ENCODE results near the gene TMEM108.

Gene TMEM108

DNA sequence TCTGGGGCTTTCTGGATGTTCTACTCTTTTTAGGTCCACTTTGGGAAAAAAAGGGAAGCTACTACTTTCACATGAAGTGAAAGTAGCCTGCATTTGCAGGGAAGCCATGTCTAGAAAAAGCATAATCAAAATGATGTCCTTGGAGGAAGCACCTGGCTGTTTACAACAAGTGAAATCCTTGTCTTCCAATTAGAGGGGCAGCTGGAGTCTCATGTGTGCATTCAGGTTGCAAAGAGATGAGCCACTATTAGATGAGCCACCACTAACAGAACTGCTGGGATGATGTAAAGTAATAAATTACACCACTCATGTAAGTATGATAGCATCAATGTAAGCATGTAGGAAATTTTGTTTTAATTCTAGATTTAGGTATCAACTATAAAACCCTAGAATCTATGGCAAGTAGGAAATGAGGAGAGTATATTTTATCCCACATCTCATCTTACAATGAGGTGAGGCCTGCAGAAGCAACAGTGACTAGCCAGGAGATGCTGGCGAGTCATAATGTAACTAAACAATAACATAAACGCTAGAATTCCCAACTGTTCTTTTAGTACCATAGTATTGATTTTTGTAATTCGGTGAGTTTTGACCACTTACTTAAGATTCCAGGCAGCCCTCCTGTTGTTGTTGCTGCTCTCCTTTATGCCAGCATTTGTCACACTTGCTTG lies 75.9 kb downstream of the TMEM108 start:
- FAIRE-seq, result no peak
- no peak for DNase-seq (ENCODE audit: insufficient read length, low spot score)

DNA sequence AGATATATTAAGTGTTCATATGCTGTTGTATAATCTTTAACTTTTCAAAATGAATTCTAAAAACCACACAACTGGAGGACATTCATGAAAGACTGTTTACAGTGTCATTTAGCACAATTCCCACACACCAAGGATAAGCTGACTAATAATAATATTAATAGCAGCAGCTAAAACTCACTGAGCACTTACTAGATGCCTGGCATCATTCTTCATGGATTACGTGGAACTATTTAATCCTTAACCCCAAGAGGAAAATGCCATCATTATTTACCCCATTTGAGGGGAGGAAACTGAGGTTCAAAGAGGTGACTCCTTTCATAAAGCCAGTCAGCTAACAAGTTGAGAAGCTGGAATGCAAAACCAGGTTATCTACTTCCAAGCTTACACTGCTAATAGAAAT lies 77.0 kb downstream of the TMEM108 start:
- no peak for DNase-seq (ENCODE audit: insufficient read length, low spot score)
- FAIRE-seq, result no peak

DNA sequence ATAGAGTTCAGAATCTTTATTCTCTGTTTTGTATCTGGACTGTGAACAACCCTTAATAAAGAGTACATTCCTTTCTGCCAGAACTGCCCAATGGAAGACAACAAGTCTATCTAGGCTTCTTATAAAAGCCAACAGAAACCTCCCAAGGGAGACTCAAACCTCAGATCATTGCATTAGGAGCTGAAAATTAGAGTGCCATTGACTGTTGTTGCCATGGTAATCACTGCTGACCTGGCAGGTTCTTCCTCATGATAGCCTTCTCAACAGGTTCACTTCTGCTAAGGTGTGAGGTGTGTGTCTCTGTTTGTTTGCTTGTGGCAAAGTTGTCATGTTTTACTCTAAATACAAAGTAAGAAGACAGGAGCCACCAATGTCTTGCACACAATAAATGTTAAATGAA lies 79.2 kb downstream of the TMEM108 start:
- no peak for DNase-seq (ENCODE audit: insufficient read length, low spot score)
- no peak for FAIRE-seq

DNA sequence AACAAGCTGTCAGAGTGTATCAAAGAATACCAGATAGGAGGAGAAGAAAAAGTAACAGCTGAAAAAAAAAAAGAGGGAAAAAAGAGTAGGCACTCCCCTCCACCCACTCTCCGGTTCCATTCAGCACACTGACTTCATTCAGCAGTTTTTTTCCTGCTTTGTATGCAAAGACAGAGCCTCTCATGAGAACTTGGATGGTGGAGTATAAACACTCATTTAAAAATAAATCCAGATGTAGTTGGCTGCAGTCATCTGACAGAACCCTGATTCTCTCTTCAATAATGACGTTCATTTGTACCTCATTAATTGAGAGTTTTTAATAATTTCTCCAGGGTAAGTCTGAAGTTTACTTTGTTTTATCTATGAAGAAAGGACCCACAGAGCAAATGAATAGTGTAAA lies 81.0 kb downstream of the TMEM108 start:
- DNase-seq (ENCODE audit: insufficient read length, low spot score) (no peak), FAIRE-seq (no peak)

DNA sequence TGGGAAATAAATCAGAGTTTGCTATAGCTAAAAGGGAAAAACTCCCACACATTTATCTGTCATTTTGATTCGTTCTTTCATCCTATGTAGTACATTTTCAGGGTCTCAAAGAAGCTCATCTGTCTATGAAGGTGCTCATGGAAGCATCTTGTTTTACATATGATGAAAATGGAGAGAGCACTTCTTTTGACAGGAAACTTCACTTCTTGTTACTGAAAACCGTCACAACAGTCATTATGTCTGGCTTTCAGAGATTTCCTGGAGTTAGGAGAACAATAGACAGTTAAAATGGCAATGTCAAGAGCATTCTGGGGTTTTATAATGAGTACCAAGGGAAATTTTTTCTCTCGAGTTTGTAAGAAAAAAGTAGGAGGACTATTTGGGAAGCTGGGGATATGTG lies 83.3 kb downstream of the TMEM108 start:
- DNase-seq (ENCODE audit: insufficient read length, low spot score) (no peak), FAIRE-seq (no peak)

DNA sequence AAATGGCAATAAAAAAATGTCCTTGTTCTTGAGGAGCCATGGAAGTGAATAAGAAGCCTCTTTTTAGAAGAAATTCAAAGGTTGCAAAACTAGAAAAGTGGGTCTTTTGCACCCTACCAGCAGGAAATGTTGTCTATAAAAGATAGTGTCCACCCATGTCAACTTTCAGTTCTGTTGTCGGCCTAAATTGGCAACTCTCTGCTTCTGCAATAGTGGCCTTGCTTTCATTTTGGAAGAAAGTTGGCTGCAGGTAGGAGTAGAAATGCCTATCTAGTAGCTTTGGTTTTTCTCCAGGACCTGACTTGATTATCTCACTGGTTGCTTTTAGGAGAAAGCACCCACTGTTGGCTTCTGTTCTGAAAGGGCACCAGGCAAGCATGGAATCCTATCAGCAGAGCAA lies 85.4 kb downstream of the TMEM108 start:
- DNase-seq (ENCODE audit: insufficient read length, low spot score), result no peak
- FAIRE-seq, result no peak

DNA sequence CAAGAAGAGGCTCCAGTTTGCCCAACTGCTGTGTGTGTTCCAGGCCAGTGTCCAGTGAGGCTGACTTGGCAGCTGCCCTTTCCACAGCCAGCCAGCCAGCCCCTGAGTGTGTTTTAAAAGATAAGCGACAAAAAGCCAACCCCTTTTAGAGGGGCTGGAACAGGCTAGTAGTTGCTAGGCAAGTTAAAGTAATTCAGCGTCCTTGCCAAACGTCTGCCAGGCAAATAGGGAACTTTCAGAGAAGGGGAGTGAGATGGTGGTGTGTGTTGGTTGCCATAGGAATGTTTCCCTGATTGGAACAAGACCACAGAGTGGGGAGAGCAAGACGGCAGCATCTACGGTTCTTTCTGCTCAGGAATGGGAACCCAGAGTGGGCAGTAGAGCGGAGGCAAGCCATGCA lies 86.3 kb downstream of the TMEM108 start:
- no peak for FAIRE-seq
- DNase-seq (ENCODE audit: insufficient read length, low spot score), result no peak

DNA sequence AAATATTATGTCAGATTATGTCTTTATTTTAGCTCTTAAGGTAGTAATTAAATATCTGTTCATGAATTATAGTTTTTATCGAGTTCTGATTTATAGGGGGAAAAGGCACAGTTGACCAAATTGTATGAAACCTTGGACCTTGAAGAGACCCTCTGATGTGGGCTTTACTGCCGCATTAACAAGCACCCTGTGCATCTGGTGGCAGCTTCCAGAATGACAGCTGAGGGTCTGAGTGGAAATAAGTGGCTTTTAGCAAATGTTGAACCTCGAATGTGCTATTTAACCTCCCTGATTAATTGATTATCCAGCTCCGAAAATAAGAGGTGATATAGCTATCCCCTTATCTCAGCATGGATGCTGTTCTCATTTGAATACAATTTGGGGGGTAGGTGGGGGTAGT lies 87.0 kb downstream of the TMEM108 start:
- no peak for FAIRE-seq

DNA sequence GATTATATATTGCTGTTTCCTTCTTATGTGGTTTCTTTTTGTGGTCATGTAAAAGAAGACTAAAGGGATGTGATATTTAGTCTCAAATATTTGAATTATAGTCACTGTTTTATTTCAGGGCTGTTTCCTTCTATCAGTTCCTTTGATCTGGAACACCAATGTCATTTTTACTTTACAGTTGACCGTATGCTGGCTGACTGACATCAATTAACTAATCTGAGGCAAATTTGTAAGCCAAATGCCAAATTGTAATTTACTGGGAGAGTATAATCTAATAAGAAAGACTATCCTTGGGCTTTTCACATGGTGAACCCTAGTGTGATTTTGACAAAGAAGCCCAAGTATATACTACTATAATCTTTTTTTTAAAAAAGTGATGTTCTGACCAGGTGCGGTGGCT lies 87.6 kb downstream of the TMEM108 start:
- FAIRE-seq, result no peak
- no peak for DNase-seq (ENCODE audit: insufficient read length, low spot score)

More for the DNA sequence above, 87.0 kb downstream of the TMEM108 start:
- DNase-seq (ENCODE audit: insufficient read length, low spot score), result no peak

DNA sequence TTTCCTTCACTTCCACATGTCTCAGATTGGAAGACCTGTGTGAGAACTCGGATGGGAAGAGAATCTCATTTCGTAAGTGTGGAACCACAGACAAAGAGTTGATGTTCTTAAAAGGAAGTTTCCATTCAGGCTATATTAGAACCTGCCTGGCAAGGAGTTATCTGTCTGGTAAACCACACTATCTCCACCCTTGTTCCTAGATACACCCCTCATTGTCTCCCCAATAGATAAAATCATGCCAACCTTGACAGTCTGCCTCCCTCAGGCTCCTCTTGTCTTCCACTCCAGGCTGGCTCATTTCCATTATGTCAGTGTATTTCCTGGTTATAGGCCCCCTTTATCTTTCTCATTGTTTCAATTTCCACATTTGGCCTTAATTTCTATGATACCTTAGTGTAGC lies 89.2 kb downstream of the TMEM108 start:
- DNase-seq (ENCODE audit: insufficient read length, low spot score) (no peak), FAIRE-seq (no peak)

DNA sequence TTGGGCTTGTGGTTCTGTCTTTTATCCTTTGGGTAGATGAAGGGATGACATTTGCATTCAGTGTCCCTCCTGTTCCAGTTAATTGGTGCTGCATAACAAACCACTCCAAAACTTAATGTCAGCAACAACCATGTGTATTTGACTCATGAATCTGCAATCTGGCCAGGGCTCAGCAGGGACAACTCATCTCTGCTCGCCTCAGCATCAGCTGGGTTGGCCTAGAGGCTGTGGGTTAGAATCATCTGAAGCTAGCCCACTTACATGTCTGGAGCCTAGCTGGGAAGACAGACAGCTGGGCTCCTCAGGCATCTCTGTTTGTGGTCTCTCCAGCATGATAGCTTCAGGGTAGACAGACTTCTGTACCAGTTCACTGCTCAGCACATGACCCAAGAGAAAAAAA lies 92.0 kb downstream of the TMEM108 start:
- DNase-seq (ENCODE audit: insufficient read length, low spot score), result no peak
- FAIRE-seq, result no peak

DNA sequence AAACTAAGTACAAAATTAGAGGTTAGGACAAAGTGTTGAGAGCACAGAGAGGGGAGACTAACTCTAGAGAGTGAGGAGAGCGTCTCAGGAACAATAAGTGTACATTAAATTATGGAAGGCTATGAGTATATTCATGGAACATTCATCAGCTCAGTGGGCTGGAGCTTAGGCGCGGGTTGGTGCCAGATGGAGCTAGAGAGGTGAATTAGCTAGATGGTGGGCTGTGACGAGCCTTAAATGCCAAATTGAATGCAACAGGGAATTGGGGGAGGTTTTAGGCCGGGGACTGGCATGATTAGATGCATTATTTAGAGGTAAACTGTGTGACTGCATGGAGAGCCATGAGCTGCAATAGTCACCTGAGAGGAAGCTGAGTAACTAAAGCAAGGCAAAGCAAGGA lies 97.1 kb downstream of the TMEM108 start:
- no peak for FAIRE-seq

DNA sequence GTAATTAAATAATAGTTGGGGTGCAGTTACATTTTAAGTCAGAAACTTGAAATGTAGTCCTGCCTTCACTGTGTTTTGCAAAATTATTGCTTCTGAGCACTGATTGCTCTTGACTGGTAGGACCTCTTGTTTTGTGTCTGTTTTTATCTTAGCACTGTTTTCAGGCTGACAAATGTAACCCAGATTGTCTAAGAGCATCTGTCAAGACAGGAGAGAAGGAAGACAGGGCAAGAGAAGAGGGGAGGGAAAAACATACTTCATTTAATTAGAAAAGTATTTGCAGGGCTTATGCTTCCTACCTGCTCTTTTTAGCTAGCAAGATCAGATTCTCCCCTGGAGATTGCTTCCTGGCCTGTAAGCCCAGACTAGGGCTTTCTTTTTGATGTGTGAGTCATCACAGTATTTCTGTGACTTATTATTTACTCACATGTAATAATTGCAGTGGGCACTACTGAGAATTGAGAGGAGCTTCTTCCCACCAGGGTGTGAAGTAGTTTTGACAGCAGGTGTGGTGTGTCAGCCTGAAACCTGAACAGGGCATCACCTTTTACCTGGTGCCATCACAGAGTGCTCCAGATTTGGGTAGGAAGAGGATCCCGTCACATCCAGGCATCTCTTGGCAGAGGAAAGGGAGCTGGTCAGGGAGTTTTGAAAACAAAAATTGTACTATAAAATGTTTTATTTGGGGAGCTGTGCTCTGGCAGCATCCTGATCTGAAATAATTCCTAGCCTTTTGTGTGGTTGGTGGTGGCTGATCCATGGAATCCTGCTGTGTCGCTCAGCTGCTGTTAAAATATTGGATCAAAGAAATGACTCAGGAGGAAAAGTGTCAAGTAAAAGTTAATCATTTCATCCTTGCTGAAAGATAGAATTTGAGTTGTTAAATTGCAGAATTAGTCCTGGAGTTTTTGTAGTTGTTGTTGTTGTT lies 98.2 kb downstream of the TMEM108 start:
- DNase-seq (ENCODE audit: insufficient read length, low spot score) (peak; percentile 7), FAIRE-seq (peak; percentile 58)

More for the DNA sequence above, 97.1 kb downstream of the TMEM108 start:
- no peak for DNase-seq (ENCODE audit: insufficient read length, low spot score)

DNA sequence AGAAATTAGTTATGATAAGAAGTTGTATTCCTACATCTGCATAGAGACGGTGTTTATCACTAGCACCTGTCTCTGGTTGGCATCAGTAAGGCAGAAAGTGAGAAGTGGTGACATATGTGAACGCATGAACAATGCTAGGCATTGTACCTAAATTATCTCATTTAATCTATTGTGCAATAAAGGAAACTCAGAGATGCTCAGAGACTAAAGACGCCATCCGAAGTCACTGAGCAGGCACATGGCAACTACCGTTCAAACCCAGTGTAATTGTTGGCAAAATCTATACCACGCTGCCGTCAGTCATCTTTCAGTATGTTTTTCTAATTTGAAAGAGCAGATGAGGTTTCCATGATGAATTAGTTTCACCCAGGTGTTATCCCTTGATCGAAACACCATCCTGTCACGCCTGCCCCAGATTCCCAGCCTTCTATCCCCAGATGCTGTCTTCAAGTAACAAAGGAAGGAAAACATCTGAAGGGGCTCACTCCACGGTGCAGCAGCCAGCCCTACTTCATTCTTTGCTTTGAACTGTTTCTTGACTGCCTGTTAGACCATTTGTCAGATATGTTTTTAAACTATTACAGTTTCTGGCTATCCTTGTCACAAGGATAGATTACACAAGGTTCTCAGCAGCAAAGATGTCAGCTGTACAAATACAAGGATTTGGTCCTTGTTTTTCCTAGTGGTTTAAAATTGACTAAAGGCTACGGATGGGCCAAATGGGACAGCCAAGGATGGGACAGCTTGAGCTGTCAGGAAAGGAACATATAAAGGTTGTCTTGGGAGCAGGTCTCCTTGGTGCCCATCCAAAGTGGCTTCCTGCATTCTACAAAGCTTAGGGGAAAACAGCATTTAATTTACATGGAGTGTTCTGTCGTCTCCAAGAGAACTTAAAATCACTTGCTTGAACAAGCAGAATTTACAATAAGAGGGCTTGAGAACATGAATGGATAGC lies 99.1 kb downstream of the TMEM108 start:
- FAIRE-seq, result peak; percentile 39

DNA sequence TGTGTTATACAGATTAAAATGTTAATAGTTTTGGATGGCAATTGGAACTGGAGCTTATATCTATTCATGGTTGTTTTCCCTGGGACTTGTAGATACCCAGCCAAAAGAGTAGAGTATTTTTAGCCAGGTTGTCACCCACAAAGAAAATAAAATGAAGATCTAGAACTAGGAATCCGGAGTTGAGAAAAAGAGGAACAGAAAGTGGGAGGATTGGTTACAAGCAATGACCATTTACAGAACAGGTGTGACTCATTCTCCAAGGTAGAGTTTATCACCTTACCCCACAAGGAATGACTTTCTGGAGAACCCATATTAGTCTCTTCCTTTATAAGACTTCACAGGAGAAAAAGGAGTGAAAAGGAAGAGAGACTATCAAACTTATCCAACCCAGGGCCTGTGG lies 99.8 kb downstream of the TMEM108 start:
- FAIRE-seq (peak; percentile 94), DNase-seq (ENCODE audit: insufficient read length, low spot score) (peak; percentile 17)

More for the DNA sequence above, 99.1 kb downstream of the TMEM108 start:
- no peak for DNase-seq (ENCODE audit: insufficient read length, low spot score)

DNA sequence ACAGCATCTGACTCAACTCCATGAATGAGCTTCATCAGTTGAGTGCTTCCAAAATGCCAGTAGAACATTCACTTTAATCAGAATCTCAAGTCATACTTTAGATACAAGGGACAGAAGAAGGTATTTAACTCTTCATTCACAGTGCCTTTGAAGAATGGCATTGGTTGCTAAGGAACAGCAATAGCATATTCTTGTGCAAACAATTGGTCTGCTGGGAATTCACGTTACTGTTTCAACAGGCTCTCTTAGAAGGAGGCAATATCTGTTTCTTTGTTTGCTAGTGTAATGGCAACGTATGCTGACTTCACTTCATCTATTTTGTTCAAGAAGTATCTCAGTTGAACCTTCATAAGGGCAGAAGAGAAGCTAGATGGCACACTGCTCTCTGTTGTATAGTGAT lies 113.9 kb downstream of the TMEM108 start:
- no peak for DNase-seq (ENCODE audit: insufficient read length, low spot score)
- no peak for FAIRE-seq

DNA sequence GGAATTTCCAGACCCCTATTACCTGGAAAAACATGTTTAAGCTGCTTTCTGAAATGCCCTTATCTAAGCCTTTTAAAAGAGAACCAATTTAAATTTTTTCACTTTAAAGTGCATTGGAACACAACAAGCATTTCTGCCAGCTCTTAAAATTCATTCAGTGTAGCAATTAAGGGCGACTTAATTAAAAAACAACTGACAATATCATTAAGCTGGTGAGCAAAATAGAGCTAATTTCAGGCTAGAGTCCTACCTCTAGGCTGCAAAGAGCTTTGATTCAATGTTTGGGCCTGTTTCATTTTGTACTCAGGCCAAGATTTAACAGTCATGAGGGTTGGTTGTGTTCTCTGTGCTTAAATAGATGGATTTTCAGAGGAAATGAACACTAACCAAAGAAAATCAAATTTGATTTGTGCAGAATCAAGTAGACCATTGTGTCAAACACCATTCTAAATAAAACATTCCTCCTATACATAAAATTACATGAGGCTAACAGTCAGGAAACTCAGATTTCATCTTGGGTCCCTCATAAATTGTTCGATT lies 114.6 kb downstream of the TMEM108 start:
- FAIRE-seq (no peak), DNase-seq (ENCODE audit: insufficient read length, low spot score) (no peak)

DNA sequence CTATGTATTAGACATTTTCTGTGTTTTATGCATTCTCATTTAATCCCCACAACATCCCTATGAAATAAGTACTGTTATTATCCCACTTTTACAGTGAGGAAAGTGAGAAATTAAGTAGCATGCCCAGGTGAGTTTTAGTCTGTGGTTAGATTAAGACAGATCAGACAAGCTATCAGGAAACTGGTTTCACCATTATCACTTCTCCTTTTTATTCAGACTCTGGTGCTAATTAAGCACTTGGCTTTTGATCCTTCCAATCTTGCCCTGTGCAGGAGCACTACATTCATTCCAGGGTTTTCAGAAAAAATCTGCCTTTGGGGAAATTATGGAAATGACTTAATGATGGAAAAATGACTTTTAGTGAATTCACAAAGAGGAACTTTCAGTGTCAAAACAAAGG lies 115.2 kb downstream of the TMEM108 start:
- DNase-seq (ENCODE audit: insufficient read length, low spot score) (no peak), FAIRE-seq (no peak)

DNA sequence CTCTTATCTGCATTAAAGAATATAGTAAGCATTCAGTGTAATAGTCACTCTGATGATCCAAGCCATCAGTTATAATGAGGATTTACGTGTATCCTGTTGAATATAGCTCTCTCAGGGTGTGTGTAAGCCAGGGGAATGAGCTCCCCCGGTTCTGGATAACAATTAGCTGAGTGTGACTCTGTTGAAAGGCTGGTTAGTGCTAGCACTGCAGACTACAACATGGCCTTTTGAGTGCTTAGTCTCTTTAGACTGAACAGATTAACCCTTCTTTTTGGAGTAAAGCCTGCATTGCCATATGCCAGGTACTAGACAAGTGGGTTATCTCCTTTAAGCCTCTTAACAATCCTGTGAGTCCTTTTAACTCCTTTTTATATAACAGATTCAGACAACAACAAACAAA lies 119.5 kb downstream of the TMEM108 start:
- DNase-seq (ENCODE audit: insufficient read length, low spot score), result no peak
- FAIRE-seq, result no peak

DNA sequence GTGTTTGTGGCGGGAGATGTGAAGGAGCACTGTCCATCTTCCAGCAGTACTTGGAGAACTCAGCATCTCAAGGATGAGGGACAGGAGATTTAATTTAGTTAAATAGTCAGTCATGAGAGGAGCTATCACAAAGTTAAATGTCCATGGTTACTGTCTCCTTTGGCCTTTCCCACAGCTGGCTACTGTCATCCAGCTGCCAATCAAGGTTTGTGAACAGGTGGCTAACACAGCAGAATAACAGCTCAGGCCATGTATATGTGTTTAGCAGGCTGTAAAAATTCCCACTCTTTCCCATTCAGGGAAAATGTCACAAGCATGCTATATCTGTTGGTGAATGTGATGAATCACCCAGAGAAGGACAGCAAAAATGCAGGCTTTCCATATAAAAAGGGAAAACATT lies 120.5 kb downstream of the TMEM108 start:
- FAIRE-seq, result no peak

More for the DNA sequence above, 120.5 kb downstream of the TMEM108 start:
- no peak for DNase-seq (ENCODE audit: insufficient read length, low spot score)
